NCI-H446 (cell line): ENCODE data around the gene SNX10.

Experiments
- DNase-seq, 2 experiments: peaks; one replicate each; lab custom pipeline; 2025; lab: John Stamatoyannopoulos, UW

SNX10 gene

GRCh38 chr7:26404189-26404996 lies 112.7 kb downstream of the SNX10 start:
- no peak for DNase-seq

GRCh38 chr7:26406433-26406832 lies 114.8 kb downstream of the SNX10 start:
- DNase-seq = no peak

- no peak for DNase-seq
Observed at GRCh38 chr7:26409661-26410547, 118.2 kb downstream of the SNX10 start.

GRCh38 chr7:26413007-26413691 lies 121.5 kb downstream of the SNX10 start:
- no peak for DNase-seq

GRCh38 chr7:26416004-26416403 lies 124.3 kb downstream of the SNX10 start:
- no peak for DNase-seq

GRCh38 chr7:26417911-26418413 lies 126.3 kb downstream of the SNX10 start:
- DNase-seq = no peak

GRCh38 chr7:26419198-26419597 lies 127.5 kb downstream of the SNX10 start:
- no peak for DNase-seq

- DNase-seq = no peak
Observed at GRCh38 chr7:26420422-26421019, 128.9 kb downstream of the SNX10 start.

- DNase-seq = no peak
Observed at GRCh38 chr7:26422761-26423160, 131.1 kb downstream of the SNX10 start.

GRCh38 chr7:26423436-26423835 lies 131.8 kb downstream of the SNX10 start:
- no peak for DNase-seq
